ENCODE measurements around the gene LIG1. TPM values are rescaled to one million over a fixed set of nuclear protein-coding genes. Genes with fewer than 3 reads are reported as not detected.

The LIG1 gene
- total and polyA plus RNA-seq, 2 of the 13 experiments (the other 11 are each of a cell fraction or from before 2014, with no cell fraction given): 20.1 to 64.4 TPM

GRCh38 chr19:48169939-48170803 is at the start of gene LIG1, which contains the start of gene ZSWIM9 (continued):
- TF ChIP-seq BCL3 (CRISPR knock-in tag; IDR thresholded peaks at IDR 0.05): no peak; the same call in 1 of the 2 replicates
- no peak for TF ChIP-seq FOSL2 (CRISPR knock-in tag; IDR thresholded peaks at IDR 0.05)
- 0 out of 2 replicates have a peak, but pooled peaks have one; percentile 41 for TF ChIP-seq CC2D1A (CRISPR knock-in tag; IDR thresholded peaks at IDR 0.05)
- TF ChIP-seq CCDC6 (CRISPR knock-in tag; IDR thresholded peaks at IDR 0.05): peak; percentile 89; the same call in 1 of the 2 replicates
- TF ChIP-seq HOXA7 (CRISPR knock-in tag; IDR thresholded peaks at IDR 0.05): no peak
- TF ChIP-seq FOXA1 (IDR thresholded peaks at IDR 0.05): no peak
- no peak for TF ChIP-seq FOXA1 (CRISPR knock-in tag; IDR thresholded peaks at IDR 0.05)
- peak; percentile 62 for TF ChIP-seq ZNF547 (CRISPR knock-in tag; IDR thresholded peaks at IDR 0.05)
- TF ChIP-seq MLXIP (CRISPR knock-in tag; IDR thresholded peaks at IDR 0.05; ENCODE audit: borderline replicate concordance): no peak
- no peak for TF ChIP-seq TEF (CRISPR knock-in tag; IDR thresholded peaks at IDR 0.05)
- TF ChIP-seq KLF12 (CRISPR knock-in tag; IDR thresholded peaks at IDR 0.05; ENCODE audit: borderline replicate concordance): peak; percentile 57; the same call in 1 of the 2 replicates
- peak; percentile 80; the same call in 1 of the 2 replicates for TF ChIP-seq ZNF567 (CRISPR knock-in tag; IDR thresholded peaks at IDR 0.05; ENCODE audit: borderline replicate concordance)
- TF ChIP-seq CEBPZ (IDR thresholded peaks at IDR 0.05; ENCODE audit: low read length): no peak
- peak; percentile 22 for TF ChIP-seq RBM39 (IDR thresholded peaks at IDR 0.05; ENCODE audit: low read depth, low read length, poor library complexity, severe bottlenecking)
- TF ChIP-seq TIGD3 (CRISPR knock-in tag; IDR thresholded peaks at IDR 0.05; ENCODE audit: borderline replicate concordance): no peak; the same call in 1 of the 2 replicates
- TF ChIP-seq FOXA3 (CRISPR knock-in tag; IDR thresholded peaks at IDR 0.05): no peak
- peak; percentile 89 for TF ChIP-seq ZNF749 (CRISPR knock-in tag; IDR thresholded peaks at IDR 0.05; ENCODE audit: borderline replicate concordance)
- no peak for TF ChIP-seq NKX3-1 (CRISPR knock-in tag; IDR thresholded peaks at IDR 0.05)
- TF ChIP-seq ZNF253 (CRISPR knock-in tag; IDR thresholded peaks at IDR 0.05; ENCODE audit: borderline replicate concordance): no peak
